HG03159 (cell line): ENCODE results near the gene MCM9.
"Not testable (repeated sequence)": the region's sequence is repeated elsewhere in the genome, so short reads cannot be mapped to it uniquely, and the experiment has no call there.

Experiments used
- ATAC-seq: cut with Tn5 transposase; IDR thresholded peaks from one replicate; pipeline ENCODE4 v1.9.1; 2021; ENCODE audit warnings: mild to moderate bottlenecking, moderate library complexity; ENCODE audit not compliant: unreplicated experiment

MCM9 gene

DNA sequence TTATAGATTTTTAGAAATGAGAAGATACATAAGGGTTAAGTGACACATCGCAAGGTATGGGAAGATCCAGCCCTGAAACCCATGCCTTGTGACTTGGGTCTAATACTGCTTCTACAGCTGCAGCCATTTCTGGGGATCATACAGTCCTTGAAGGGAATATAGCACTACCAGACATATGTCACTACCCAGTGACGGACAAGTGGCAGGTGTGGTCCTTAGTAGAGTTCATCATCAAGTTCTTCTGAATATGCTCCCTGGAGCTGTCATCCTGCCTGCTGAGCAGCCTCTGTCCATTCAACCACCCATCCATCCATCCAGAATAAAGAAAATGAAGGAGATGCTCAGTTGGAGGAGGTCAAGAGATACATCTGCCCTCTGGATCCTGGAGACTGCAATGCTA is 159.6 kb downstream of the MCM9 start:
- ATAC-seq = no peak

DNA sequence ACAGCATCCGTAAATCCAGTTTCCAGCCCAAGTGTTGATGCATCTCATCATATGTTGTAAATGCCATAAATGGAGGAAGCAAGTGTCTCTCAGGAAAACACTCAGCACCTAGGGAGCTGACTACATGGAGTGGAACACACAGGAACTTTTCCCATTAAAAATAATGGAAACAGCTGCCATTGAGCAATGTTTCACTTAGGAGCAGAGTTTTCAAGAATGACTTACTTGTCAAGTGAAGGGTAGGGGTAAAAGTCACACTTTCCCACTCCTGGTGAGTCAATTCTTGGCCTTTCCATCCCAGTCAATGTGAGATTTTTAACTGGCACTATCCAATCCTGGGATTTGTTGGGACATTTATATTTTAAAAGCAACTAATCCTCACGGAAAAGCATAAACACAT is 160.4 kb downstream of the MCM9 start:
- no peak for ATAC-seq

DNA sequence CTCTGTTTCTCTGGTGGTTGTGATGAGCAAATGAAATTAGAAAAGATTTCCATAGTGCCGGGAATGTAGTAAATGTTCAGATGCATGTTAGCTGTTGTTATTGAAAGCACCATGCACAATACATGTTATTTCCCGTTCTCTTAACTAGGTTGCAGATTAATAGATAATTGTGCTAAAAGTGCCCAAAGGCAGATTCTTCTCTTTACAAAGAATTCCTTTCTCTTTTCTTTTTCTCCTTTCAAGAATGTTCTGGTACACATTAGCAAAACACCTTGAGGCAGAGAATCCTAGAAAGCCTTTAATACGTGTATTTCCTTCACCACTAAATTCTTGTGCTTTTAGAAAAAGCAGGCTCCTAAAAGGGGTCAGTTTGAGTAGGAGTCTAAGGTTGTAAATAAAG is 162.1 kb downstream of the MCM9 start:
- ATAC-seq = no peak

DNA sequence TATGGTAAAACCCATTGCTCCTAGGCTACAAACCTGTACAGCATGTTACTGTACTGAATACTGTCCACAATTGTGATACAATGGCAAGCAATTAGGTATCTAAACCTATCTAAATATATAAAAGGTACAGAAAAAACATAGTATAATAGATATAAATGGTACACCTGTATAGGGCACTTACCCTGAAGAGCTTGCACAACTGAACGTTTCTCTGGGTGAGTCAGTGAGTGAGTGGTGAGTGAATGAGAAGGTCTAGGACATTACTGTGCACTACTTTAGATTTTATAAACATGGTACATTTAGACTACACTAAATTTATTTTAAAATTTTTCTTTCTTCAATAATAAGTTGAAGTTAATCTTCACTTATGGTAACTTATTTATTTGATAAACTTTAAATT is 163.7 kb downstream of the MCM9 start:
- no peak for ATAC-seq

DNA sequence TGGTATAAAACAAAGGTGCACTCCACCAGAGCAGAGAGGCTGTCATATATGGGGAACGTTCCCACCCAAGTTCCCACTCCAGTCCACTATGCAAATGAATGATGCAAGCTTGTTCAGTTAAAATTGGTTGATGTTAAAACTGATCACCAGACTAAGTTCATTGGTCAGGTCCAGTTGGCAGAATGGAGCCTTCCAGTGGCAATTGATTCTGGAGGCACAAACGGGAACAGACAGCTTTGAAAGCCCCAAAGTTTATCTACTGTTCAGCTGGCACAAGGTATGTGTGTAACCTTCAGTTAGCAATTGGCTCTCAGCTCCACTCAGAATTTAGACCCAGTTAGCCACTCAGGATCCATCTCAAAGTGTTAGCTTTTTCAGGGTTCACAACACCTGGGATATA is 164.1 kb downstream of the MCM9 start:
- ATAC-seq = no peak

DNA sequence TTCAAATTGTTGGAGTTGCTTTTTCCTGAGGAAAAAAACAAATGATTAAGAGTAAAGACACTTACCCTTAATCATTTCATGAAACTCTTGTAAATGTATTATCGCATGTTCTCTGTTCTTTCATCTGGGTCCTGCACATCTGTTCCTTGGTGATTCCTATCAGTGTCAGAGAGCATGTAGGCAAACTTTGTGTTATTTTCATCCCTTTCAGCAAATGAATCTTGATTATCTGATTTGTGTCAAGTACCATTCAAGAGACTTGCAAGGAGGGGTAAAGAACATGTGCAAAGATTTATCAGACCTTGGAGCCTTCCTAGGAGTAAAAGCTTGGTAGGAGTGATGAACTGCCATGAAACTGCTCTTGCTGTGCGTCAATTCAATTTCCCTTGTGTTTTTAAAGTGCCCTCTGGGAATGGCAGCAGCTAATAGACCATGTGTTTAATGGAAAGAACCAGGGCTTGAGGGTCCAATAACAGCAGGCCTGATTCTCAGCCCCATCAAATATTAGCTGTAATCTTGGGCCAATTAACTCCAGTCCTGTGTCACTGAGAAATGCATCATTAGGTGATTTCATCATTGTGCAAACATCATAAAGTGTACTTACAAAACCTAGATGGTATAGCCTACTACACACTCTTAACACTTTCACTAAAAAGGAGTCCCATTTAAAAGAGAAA is 164.7 kb downstream of the MCM9 start:
- ATAC-seq = no peak

DNA sequence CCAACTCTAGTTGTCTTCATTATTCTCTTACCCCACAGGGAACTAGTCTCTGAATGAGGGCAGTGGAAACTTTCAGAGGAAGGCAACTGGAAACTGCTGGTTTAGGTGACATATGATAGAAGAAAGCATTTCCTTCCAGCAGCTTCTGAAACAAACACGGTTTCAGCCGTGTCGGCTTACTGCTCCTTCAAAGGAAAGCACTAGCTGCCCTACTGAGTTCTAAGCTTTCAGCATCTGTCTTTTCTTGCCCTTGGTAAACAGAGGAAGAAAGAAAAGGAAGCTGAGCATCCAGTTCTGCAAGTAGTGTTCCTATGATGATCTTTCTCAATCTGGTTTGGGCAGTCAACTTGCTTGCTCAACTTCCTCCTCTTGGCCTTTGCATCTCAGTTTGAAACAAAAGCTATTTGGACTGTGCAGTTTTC is 166.0 kb downstream of the MCM9 start:
- no peak for ATAC-seq

DNA sequence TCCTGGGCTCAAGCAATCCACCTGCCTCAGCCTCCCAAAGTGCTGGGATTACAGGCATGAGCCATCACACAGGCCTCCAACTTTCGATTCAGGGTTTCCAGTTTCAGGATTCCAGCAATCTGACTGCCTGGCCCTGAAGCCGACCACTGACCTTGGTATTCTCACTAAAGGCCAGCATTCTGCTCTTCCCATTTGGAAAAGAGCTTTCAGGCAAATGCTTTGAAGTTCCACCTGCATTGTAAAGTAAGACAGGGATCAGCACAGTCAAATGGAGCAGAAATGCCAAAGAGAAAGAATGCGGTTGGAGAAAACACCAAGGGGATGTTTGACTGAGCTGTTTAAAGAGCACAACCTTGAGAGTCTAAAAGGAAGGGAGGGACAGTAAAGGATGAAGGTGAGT is 166.5 kb downstream of the MCM9 start:
- ATAC-seq = no peak

DNA sequence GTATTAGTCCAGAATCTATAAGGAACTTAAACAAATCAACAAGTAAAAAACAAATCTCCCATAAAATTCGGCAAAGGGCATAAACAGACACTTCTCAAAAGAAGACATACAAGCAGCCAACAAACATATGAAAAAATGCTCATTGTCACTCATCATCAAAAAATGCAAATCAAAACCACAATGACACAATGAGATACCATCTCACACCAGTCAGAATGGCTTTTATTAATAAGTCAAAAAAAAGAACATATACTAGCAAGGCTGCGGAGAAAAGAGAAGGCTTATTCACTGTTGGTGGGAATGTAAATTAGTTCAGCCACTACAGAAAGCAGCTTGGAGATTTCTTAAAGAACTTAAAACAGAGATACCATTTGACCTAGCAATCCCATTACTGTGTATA is 169.6 kb downstream of the MCM9 start:
- not testable (repeated sequence) for ATAC-seq

DNA sequence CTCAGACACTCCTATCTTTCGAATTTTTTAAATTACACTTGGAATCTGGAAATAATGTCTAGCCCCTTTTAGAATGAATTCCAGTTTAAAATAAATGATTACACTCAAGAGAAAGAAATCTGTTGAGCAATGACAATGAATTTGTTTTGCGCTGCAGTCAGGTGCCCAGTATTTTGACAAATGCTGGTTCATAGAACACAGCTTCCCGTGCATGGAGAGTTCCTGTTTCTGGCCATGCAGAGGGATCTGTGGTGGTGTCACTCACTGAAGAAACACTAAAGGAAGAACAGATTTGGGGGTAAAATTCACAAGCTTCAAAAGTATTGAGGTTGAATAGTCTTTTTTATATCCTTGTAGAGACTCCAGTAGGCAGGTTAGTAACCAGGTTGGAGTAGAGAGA is 170.2 kb downstream of the MCM9 start:
- no peak for ATAC-seq
